ENCODE results near the gene LOC101059915.
"Not testable (repeated sequence)": the region's sequence is repeated elsewhere in the genome, so short reads cannot be mapped to it uniquely, and the experiment has no call there.

Gene LOC101059915

DNA sequence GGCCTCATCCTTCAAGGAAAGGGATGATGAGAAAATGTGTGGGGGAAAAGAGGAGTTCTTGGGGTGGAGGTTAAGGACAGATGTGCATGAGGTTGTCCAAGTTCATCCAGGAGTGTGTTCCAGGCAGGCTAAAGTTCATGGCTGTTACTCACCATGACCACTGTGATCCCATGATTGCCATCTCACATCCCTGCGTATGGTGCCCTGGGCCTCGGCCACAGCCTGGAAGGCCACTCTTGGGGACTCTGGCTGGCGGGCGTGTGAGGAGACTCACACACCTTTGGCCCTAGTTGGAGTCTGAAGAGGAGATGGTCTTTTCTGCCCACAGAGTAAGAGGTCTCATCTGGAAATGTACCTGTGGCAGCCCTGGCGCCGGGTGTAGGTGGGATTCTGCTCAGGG is 7.4 kb upstream of the LOC101059915 start:
- Histone ChIP-seq H3K36me3 (replicated peaks) (no peaks in the 10 kb centered on the region), H3K27me3 (ENCODE audit: low read depth) (no peaks in the 10 kb centered on the region), H3K4me3 (no peak overlapping the region), H3K4me1 (no peaks in the 10 kb centered on the region), H3K9me3 (no peaks in the 10 kb centered on the region)
- DNase-seq (ENCODE audit: low spot score in 2 of 2), result no peak
- in situ Hi-C loops (cut with MboI; ENCODE audit: low sequenced_read_pairs), result no loop called here

DNA sequence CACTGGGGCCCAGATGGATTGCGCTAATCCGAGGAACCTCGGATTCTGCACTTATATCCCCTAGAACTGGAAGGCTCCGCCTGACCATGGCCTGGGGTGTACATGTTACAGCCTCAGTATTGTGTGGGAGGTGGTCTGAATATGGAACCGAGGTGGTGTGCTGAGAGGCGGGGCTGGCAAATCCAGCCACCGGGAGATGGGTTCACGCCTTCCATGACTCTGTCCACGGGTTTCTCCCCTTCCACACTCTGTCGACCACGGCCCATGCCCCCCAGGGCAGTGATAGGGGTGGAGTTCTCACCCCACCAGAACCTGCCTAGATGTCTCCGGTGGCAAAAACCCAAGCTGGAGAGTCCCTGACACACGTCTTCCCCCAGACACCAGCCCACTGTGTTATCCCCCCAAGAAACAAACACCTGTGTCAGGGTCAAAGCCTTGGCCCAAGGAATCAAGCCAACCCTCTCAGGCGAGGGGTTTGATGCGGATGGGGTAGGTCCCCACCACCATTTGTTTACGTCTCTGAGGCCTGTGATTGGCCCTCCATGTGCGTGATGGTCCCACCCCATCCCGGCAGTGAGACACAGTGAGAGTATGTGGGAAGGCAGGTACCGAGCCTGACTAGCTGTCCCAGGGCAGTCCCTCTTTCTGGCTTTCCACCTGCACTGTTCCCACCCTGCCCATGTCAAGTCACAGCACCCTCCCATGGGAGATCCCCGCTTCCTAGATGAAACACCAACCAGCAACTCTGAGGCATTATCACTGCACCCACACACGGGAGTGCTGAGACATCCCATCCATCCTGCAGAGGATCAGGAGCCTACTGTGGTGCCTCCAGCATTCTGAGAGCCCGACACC is 6.6 kb upstream of the LOC101059915 start:
- no peaks in the 10 kb centered on the region for H3K4me1 ChIP-seq
- in situ Hi-C loops (cut with MboI; ENCODE audit: low sequenced_read_pairs), result no loop called here
- H3K4me3 ChIP-seq, result no peak overlapping the region
- H3K36me3 ChIP-seq (replicated peaks), result no peaks in the 10 kb centered on the region
- no peak for DNase-seq (ENCODE audit: low spot score in 2 of 2)
- H3K9me3 ChIP-seq, result no peaks in the 10 kb centered on the region
- no peaks in the 10 kb centered on the region for H3K27me3 ChIP-seq (ENCODE audit: low read depth)

GRCh38 chrX:71661919-71662318 is 5.4 kb upstream of the LOC101059915 start:
- in situ Hi-C loops (cut with MboI; ENCODE audit: low sequenced_read_pairs), result no loop called here

DNA sequence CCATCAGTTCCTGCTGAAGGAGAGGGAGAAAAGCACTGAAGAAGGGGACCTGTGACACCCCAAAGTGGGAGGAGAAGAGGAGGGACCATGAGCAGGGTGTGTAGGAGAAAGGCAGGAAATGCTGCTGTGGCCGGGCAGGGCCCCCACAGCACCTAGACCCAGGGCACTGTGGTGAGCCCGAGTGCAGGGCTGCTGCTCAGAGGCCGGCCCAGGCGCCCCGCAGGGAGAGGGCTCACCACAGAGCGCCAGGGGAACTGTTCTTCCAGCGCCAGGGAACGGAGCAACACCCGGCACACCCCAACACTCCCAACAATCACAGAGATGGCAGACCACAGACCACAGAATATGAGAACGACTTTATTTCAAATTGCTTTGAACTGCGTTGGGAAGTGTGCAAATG is 4.7 kb upstream of the LOC101059915 start:
- H3K4me1 ChIP-seq; DNase-seq (ENCODE audit: low spot score in 2 of 2); H3K36me3 ChIP-seq (replicated peaks); H3K9me3 ChIP-seq; H3K4me3 ChIP-seq; H3K27me3 ChIP-seq (ENCODE audit: low read depth); in situ Hi-C loops (cut with MboI; ENCODE audit: low sequenced_read_pairs): not testable (repeated sequence)

More at GRCh38 chrX:71661919-71662318, 5.4 kb upstream of the LOC101059915 start:
- H3K27me3 ChIP-seq (ENCODE audit: low read depth), result no peaks in the 10 kb centered on the region
- H3K4me1 ChIP-seq, result no peaks in the 10 kb centered on the region
- no peaks in the 10 kb centered on the region for H3K36me3 ChIP-seq (replicated peaks)
- no peak for DNase-seq (ENCODE audit: low spot score in 2 of 2)
- H3K4me3 ChIP-seq, result no peak overlapping the region
- no peaks in the 10 kb centered on the region for H3K9me3 ChIP-seq

- in situ Hi-C loops (cut with MboI; ENCODE audit: low sequenced_read_pairs); DNase-seq (ENCODE audit: low spot score in 2 of 2): not testable (repeated sequence)
Measured at GRCh38 chrX:71663238-71663637, 4.1 kb upstream of the LOC101059915 start.

GRCh38 chrX:71664202-71664601 is 3.1 kb upstream of the LOC101059915 start:
- peak; percentile 38 to 68 for DNase-seq (ENCODE audit: low spot score in 2 of 2)
- H3K36me3 ChIP-seq (replicated peaks); H3K27me3 ChIP-seq (ENCODE audit: low read depth); H3K4me1 ChIP-seq; H3K9me3 ChIP-seq; in situ Hi-C loops (cut with MboI; ENCODE audit: low sequenced_read_pairs); H3K4me3 ChIP-seq: not testable (repeated sequence)

More at GRCh38 chrX:71663238-71663637, 4.1 kb upstream of the LOC101059915 start:
- not testable (repeated sequence) for H3K4me1 ChIP-seq; H3K36me3 ChIP-seq (replicated peaks); H3K27me3 ChIP-seq (ENCODE audit: low read depth); H3K9me3 ChIP-seq; H3K4me3 ChIP-seq

- Histone ChIP-seq H3K9me3 (no peaks in the 10 kb centered on the region), H3K27me3 (ENCODE audit: low read depth) (no peaks in the 10 kb centered on the region), H3K4me3 (no peak overlapping the region), H3K4me1 (no peaks in the 10 kb centered on the region), H3K36me3 (replicated peaks) (no peaks in the 10 kb centered on the region)
- in situ Hi-C loops (cut with MboI; ENCODE audit: low sequenced_read_pairs), result no loop called here
- DNase-seq (ENCODE audit: low spot score in 2 of 2), result no peak
Measured at GRCh38 chrX:71664889-71665491, 2.4 kb upstream of the LOC101059915 start.

GRCh38 chrX:71665747-71666146 is 1.6 kb upstream of the LOC101059915 start:
- no peaks in the 10 kb centered on the region; the same call in 1 of the 2 replicates for H3K27me3 ChIP-seq (ENCODE audit: low read depth)
- H3K36me3 ChIP-seq (replicated peaks), result no peaks in the 10 kb centered on the region
- no peak for DNase-seq (ENCODE audit: low spot score in 2 of 2)
- in situ Hi-C loops (cut with MboI; ENCODE audit: low sequenced_read_pairs), result no loop called here
- no peaks in the 10 kb centered on the region for H3K9me3 ChIP-seq
- H3K4me3 ChIP-seq, result no peak overlapping the region
- H3K4me1 ChIP-seq, result no peaks in the 10 kb centered on the region

DNA sequence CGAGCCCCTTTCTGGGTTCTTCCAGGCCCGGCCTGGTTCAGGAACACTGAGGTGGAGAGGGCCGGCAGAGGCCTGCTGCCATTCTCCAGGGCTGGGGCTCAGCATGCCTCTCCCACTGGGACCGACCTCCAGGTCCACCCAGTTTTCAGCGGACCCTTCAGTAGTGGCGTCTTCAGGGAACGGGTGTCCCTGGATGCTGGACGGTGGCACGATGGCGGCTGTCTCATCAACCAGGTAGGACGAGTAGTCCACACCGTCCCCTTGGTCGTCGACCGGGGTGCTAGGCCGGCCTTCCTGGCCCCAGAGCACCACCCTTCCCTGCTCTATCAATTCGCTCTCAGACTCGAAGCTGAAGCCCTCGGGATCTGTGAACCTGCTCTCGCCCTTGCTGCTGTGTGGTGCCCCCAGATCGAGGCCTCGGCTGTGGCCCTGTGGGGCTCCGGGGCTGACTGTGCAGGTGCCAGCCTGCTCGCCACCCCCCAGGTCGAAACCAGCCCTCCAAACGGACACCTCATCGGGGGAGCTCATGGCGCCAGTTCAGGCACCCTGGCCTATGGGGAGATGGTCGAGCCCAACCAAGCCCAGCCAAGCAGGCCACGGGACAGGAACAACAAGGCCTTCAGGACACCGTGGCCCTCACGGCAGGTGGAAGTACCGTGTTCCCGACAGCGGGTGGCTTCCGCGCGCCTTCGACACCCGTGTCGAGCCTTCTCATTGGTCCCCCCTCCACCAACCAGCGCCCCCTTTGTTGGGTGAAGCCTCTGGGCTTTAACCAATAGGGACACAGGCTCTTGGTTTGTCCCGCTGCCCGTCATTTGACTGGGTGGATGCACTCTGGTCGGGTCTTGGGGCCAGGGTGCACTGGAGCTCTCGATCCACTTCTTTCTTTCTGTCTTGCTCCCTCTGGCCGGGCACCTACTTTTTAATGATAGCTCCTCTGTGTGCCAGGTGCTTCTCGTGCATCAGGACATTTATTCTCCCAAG is 814 bp upstream of the LOC101059915 start:
- Histone ChIP-seq H3K4me3 (no peak overlapping the region), H3K4me1 (no peaks in the 10 kb centered on the region), H3K27me3 (ENCODE audit: low read depth) (no peaks in the 10 kb centered on the region; the same call in 1 of the 2 replicates), H3K9me3 (no peaks in the 10 kb centered on the region), H3K36me3 (replicated peaks) (no peaks in the 10 kb centered on the region)
- in situ Hi-C loops (cut with MboI; ENCODE audit: low sequenced_read_pairs), result no loop called here
- no peak for DNase-seq (ENCODE audit: low spot score in 2 of 2)

GRCh38 chrX:71668248-71668595 is 876 bp downstream of the LOC101059915 start:
- no peak overlapping the region for H3K4me3 ChIP-seq
- H3K4me1 ChIP-seq, result no peaks in the 10 kb centered on the region
- no peaks in the 10 kb centered on the region for H3K36me3 ChIP-seq (replicated peaks)
- no peaks in the 10 kb centered on the region for H3K9me3 ChIP-seq
- in situ Hi-C loops (cut with MboI; ENCODE audit: low sequenced_read_pairs), result no loop called here
- no peaks in the 10 kb centered on the region; the same call in 1 of the 2 replicates for H3K27me3 ChIP-seq (ENCODE audit: low read depth)
- DNase-seq (ENCODE audit: low spot score in 2 of 2), result no peak

DNA sequence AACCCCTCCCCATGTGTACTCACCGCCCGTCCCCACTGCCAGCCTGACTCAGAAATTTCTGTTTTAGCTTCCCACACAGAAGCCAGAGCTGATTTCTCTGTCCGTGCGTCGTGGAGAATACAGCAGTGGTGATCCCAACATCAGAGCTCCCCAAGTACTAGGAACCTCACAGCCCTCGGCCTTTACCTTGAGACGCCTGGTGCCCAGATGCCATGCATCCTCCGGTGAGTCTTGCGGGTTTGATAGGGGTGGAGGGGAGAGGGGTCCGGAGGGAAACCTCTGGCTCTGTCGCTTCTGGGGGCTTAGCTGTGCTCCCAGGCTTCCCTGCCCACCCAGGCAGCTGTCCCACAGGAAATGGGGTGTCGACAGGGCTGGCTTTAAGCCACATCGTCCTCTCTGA is 2.1 kb downstream of the LOC101059915 start:
- DNase-seq (ENCODE audit: low spot score in 2 of 2), result no peak
- no peaks in the 10 kb centered on the region for H3K4me1 ChIP-seq
- H3K4me3 ChIP-seq, result no peak overlapping the region
- no peaks in the 10 kb centered on the region; the same call in 1 of the 2 replicates for H3K27me3 ChIP-seq (ENCODE audit: low read depth)
- H3K9me3 ChIP-seq, result no peaks in the 10 kb centered on the region
- in situ Hi-C loops (cut with MboI; ENCODE audit: low sequenced_read_pairs), result no loop called here
- no peaks in the 10 kb centered on the region for H3K36me3 ChIP-seq (replicated peaks)

DNA sequence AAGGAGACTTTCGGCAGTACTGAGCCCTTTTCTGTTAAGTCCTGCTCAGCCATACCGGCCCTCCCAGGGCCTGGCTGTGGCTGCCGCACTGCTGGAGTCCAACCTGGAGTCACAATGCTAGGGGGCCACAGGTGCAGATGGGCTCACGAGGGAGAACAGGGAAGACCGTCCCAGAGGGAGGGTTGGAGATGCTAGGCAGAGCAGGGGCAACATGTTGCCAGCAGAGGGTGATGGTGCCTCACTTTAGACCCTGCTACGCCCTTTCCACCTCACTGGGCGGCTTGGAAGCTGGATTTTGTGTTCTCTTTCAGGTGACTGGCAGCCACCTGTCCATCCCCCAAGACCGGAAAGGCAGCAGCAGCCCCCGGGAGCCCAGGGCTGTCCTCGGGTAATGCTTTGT is 2.6 kb downstream of the LOC101059915 start:
- H3K27me3 ChIP-seq (ENCODE audit: low read depth); H3K4me1 ChIP-seq; H3K9me3 ChIP-seq; H3K36me3 ChIP-seq (replicated peaks); in situ Hi-C loops (cut with MboI; ENCODE audit: low sequenced_read_pairs); H3K4me3 ChIP-seq: not testable (repeated sequence)
- peak in 1 of 2 experiments; percentile 49 for DNase-seq (ENCODE audit: low spot score in 2 of 2)

DNA sequence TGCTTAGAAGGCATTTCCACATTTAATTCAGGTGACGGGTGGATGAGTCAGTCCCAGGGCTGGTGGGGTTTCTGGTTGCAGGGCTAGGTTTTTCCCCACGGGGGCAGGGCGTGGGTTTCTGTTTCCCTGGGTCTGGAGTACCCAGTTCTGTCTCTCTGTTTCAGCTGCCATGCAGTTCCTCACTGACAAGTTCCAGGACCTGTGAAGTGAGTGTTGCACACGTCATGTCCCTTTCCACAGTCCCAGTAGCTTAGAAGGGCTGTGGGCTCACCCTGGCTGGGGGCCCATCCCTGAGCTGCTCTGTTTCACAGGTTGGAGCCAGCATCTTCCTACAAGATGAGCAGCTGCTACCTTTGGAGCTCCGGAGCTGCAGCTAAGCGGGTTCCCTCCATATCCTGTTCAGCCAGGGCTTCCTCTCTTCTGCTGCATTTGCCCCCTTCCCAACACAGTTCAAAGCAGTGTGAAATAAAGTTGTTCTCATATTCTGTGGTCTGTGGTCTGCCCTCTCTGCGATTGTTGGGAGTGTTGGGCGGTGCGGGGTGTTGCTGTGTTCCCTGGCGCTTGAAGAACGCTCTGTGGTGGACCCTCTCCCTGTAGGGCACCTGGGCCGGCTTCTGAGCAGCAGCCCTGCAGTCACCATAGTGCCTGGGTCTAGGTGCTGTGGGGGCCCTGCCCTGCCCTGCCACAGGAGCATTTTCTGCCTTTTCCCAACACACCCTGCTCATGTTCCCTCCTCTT is 3.9 kb downstream of the LOC101059915 start:
- in situ Hi-C loops (cut with MboI; ENCODE audit: low sequenced_read_pairs), result no loop called here
- H3K36me3 ChIP-seq (replicated peaks), result no peaks in the 10 kb centered on the region
- DNase-seq (ENCODE audit: low spot score in 2 of 2), result no peak
- no peak overlapping the region for H3K4me3 ChIP-seq
- no peaks in the 10 kb centered on the region for H3K4me1 ChIP-seq
- no peaks in the 10 kb centered on the region for H3K9me3 ChIP-seq
- H3K27me3 ChIP-seq (ENCODE audit: low read depth), result no peaks in the 10 kb centered on the region; the same call in 1 of the 2 replicates

All from HAP-1 (cell line).